Measurements from ENCODE around the gene IL13. TPM values are rescaled to one million over a fixed set of nuclear protein-coding genes. Genes with fewer than 3 reads are reported as not detected.

IL13 gene
- total RNA-seq, 1 donor from 2014 or later = not detected

DNA sequence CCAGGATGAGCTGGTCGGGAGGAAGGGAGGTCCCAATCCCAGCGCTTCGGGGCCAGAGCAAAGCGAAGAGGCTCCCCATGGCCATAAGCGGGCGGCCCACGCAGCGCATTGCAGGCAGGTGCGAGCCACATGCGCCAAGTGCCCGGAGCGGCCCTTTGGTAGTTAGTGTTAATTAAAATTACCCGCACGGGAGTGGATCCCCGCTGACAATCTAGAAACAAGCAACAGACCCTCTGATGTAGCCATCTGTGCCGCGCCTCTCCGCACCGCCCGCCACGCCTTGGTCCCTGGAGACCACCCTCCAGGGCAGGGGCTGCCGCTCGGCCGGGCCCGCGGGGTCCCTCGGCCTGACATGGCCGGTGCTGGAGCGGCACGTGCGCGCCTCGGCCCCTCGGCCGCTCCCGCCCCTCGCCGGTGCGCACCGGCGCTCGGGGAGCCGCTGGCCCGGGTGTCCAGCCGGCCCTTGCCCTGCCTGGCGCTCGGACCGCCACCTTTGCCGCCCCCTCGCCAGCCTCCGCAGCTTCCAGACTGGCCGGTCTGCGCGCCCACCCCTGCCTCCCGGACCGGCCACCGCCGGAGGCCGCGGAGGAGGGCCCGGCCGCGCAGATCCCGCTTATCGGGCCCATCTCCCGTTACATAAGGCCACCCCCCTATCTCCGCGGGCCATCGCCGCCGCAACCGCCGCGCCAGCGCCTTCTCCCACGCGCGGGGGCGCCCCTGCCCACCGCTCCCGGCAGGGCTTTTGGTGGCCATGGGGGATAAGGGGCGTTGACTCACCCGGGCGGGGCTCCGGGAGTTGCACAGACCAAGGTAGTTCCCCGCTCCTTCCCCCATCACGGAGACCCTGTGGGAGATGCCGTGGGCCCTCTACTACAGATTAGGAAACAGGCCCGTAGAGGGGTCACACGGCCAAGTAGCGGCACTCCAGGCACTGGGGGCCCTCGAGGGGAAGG, 1.9 kb upstream of the IL13 start:
- no peaks in the 10 kb centered on the region for H3K36me3 ChIP-seq
- H3K27me3 ChIP-seq = no peaks in the 10 kb centered on the region
- peak overlapping the region; percentile 59 to 72 for H3K4me3 ChIP-seq
- H3K4me1 ChIP-seq = peaks cover 6 to 8% of the 10 kb centered on the region in 2 donors
- TF ChIP-seq, protein P1, sequence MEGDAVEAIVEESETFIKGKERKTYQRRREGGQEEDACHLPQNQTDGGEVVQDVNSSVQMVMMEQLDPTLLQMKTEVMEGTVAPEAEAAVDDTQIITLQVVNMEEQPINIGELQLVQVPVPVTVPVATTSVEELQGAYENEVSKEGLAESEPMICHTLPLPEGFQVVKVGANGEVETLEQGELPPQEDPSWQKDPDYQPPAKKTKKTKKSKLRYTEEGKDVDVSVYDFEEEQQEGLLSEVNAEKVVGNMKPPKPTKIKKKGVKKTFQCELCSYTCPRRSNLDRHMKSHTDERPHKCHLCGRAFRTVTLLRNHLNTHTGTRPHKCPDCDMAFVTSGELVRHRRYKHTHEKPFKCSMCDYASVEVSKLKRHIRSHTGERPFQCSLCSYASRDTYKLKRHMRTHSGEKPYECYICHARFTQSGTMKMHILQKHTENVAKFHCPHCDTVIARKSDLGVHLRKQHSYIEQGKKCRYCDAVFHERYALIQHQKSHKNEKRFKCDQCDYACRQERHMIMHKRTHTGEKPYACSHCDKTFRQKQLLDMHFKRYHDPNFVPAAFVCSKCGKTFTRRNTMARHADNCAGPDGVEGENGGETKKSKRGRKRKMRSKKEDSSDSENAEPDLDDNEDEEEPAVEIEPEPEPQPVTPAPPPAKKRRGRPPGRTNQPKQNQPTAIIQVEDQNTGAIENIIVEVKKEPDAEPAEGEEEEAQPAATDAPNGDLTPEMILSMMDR (IDR thresholded peaks at IDR 0.05) = peak in 2 of 3 experiments; percentile 43 to 45
- no peak overlapping the region for H3K27ac ChIP-seq
- peak in 1 of 2 donors; percentile 60 for DNase-seq (ENCODE audit: low spot score in 2 of 2)
- intact Hi-C loops (cut with DNase I) = loop anchor here (5.0 to 10.0 kb wide), 2 partner anchors 59 to 166 kb away; no protein-coding TSS in a partner anchor
- H3K9me3 ChIP-seq = no peaks in the 10 kb centered on the region

DNA sequence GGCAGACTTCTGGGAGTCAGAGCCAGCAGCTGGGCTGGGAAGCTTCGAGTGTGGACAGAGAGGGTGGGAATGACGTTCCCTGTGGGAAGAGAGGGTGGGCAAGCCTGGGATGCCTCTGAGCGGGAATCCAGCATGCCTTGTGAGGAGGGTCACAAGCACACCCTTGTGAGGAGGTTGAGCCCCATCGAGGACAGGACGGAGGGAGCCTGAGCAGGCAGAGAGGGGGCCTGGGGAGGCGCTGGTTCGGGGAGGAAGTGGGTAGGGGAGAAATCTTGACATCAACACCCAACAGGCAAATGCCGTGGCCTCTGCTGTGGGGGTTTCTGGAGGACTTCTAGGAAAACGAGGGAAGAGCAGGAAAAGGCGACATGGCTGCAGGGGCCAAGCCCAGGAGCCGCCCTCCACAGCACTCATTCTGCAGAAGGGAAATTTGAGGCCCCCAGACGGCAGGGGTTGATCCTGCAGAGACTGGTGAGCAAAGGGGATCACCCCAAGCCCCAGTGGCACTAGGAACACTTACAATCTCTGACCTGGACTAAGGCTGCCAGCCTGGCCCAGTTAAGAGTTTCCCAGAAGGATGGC, 1.1 kb upstream of the IL13 start:
- Histone ChIP-seq H3K27me3 (no peaks in the 10 kb centered on the region), H3K4me3 (peak overlapping the region; percentile 59 to 72), H3K9me3 (no peaks in the 10 kb centered on the region), H3K27ac (no peak overlapping the region), H3K4me1 (peaks cover 6 to 8% of the 10 kb centered on the region in 2 donors), H3K36me3 (no peaks in the 10 kb centered on the region)
- intact Hi-C loops (cut with DNase I) = loop anchor here (1.0 to 10.0 kb wide), 3 partner anchors 20 to 165 kb away; no protein-coding TSS in a partner anchor
- DNase-seq (ENCODE audit: low spot score in 2 of 2) = peak in 1 of 2 donors; percentile 13
- TF ChIP-seq, protein P1 (IDR thresholded peaks at IDR 0.05) = no peak

DNA sequence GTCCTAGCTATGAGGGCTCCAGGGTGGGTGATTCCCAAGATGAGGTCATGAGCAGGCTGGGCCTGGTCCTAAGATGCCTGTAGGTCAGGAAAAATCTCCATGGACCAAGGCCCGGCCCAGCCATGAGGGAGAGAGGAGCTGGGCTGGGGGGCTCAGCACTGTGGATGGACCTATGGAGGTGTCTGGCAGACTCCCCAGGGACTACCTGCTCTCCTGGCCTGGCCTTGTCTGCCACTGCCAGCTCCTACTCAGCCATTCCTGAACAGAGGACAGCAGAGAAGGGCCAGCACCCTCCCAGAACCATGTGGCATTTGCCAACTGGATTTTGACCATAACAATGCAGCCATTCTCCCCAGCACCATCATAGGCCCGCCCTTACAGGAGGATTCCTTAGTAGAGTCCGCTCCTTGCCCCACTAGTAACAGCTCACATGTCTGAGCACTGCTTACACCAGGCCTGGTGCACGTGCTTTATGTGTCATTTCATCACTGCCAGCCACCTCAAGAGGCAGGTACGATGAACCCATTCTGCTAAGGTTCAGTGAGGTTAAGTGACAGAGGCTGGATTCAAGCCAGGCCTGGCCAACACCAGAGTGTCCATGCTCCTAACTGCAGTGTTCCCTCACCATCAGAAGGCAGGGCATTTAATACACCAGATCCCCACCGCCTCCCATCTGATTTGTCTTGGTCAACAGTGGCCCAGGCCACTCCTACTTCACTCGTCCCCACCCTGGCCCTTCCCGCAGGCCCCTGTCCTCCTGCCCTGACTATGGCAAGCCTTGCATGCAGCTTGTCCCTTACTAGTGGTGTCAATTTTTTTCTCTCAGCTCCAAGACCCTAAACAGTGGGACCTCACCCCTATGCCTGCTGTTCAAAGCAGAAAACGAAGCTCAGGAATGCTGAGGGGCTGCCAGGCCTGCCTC, 669 bp downstream of the IL13 start:
- intact Hi-C loops (cut with DNase I) = loop anchor here (5.0 to 10.0 kb wide), 2 partner anchors 56 to 164 kb away; no protein-coding TSS in a partner anchor
- DNase-seq (ENCODE audit: low spot score in 2 of 2) = peak in 1 of 2 donors; percentile 44
- TF ChIP-seq, protein P1 (IDR thresholded peaks at IDR 0.05) = no peak
- Histone ChIP-seq H3K9me3 (no peaks in the 10 kb centered on the region), H3K36me3 (no peaks in the 10 kb centered on the region), H3K27me3 (no peaks in the 10 kb centered on the region), H3K4me3 (no peak overlapping the region), H3K27ac (no peak overlapping the region), H3K4me1 (peaks cover 6 to 8% of the 10 kb centered on the region in 2 donors)

DNA sequence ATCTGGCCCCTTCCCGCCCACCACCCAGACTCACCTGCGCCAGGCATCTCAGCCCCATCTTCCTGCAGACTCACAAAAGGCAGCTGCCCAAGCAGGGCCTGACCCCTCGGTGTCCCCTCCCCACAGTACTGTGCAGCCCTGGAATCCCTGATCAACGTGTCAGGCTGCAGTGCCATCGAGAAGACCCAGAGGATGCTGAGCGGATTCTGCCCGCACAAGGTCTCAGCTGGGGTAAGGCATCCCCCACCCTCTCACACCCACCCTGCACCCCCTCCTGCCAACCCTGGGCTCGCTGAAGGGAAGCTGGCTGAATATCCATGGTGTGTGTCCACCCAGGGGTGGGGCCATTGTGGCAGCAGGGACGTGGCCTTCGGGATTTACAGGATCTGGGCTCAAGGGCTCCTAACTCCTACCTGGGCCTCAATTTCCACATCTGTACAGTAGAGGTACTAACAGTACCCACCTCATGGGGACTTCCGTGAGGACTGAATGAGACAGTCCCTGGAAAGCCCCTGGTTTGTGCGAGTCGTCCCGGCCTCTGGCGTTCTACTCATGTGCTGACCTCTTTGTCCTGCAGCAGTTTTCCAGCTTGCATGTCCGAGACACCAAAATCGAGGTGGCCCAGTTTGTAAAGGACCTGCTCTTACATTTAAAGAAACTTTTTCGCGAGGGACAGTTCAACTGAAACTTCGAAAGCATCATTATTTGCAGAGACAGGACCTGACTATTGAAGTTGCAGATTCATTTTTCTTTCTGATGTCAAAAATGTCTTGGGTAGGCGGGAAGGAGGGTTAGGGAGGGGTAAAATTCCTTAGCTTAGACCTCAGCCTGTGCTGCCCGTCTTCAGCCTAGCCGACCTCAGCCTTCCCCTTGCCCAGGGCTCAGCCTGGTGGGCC, 1.9 kb downstream of the IL13 start:
- Histone ChIP-seq H3K4me3 (no peak overlapping the region), H3K27ac (no peak overlapping the region), H3K9me3 (no peaks in the 10 kb centered on the region), H3K36me3 (no peaks in the 10 kb centered on the region), H3K27me3 (no peaks in the 10 kb centered on the region), H3K4me1 (peaks cover 6 to 8% of the 10 kb centered on the region in 2 donors)
- DNase-seq (ENCODE audit: low spot score in 2 of 2) = peak in 1 of 2 donors; percentile 31
- TF ChIP-seq, protein P1 (IDR thresholded peaks at IDR 0.05) = no peak
- intact Hi-C loops (cut with DNase I) = loop anchor here (5.0 to 10.0 kb wide), 2 partner anchors 55 to 162 kb away; no protein-coding TSS in a partner anchor
